PC-3 (cell line): ENCODE data around the gene SGMS1. TPM values are rescaled to one million over a fixed set of nuclear protein-coding genes. Genes with fewer than 3 reads are reported as not detected.

ENCODE experiments used
- ATAC-seq: fragments of 200-7000 bp; cut with Tn5 transposase; 2 replicates; pipeline ENCODE4 v1.9.1; 2020; ENCODE audit warnings: mild to moderate bottlenecking, moderate library complexity
- BruUV-seq: library from RNA; stranded (reverse); fragments of 400-500 nt; replicated peaks from 2 replicates; lab custom pipeline; 2021; lab: Mats Ljungman, UMichigan
- CTCF ChIA-PET: fragments of 300-600 bp; sonication (Branson Sonifier 250); formaldehyde crosslinking; loops from one replicate; lab custom pipeline; 2022; ENCODE audit warnings: antibody characterized with exemption; lab: Charles Lee
- POLR2A ChIA-PET: fragments of 300-600 bp; sonication (Branson Sonifier 250); formaldehyde crosslinking; loops from one replicate; lab custom pipeline; 2022; ENCODE audit warnings: antibody characterized with exemption; ENCODE audit not compliant: unreplicated experiment; lab: Charles Lee
- DNase-seq: peaks from one replicate; pipeline ENCODE4 v3.0.0-alpha.2; 2015
- H2AFZ ChIP-seq: fragments of 300-600 bp; sonication (generic); 2 replicates; pipeline ENCODE4 v1.6.0; 2016; ENCODE audit warnings: antibody characterized with exemption, low read length
- H3F3A ChIP-seq: fragments of 300-600 bp; sonication (generic); one replicate; pipeline ENCODE4 v1.6.0; 2017; ENCODE audit warnings: antibody characterized with exemption, low read length, control low read depth, mild to moderate bottlenecking; ENCODE audit not compliant: unreplicated experiment
- H3K27ac ChIP-seq: fragments of 300-600 bp; sonication (generic); 2 replicates; pipeline ENCODE4 v1.5.1; 2016; ENCODE audit warnings: mild to moderate bottlenecking, low read length
- H3K27me3 ChIP-seq: fragments of 300-600 bp; sonication (generic); 2 replicates; pipeline ENCODE4 v1.6.1; 2016; ENCODE audit warnings: low read length, mixed read lengths
- H3K36me3 ChIP-seq: fragments of 300-600 bp; sonication (generic); 2 replicates; pipeline ENCODE4 v1.6.1; 2016; ENCODE audit warnings: low read depth, mixed run types, low read length, mixed read lengths
- H3K4me1 ChIP-seq: fragments of 300-600 bp; sonication (generic); 2 replicates; pipeline ENCODE4 v1.5.1; 2016; ENCODE audit warnings: low read length; ENCODE audit not compliant: insufficient read depth
- H3K4me2 ChIP-seq: fragments of 300-600 bp; sonication (generic); 2 replicates; pipeline ENCODE4 v1.6.0; 2016; ENCODE audit warnings: low read length
- H3K4me3 ChIP-seq: fragments of 300-600 bp; sonication (generic); 2 replicates; pipeline ENCODE4 v1.5.1; 2016; ENCODE audit warnings: mild to moderate bottlenecking, low read length, mixed read lengths
- H3K79me2 ChIP-seq: fragments of 300-600 bp; sonication (generic); 2 replicates; pipeline ENCODE4 v1.6.1; 2017; ENCODE audit warnings: low read length, mixed read lengths
- H3K9ac ChIP-seq: fragments of 300-600 bp; sonication (generic); 2 replicates; pipeline ENCODE4 v1.6.0; 2016; ENCODE audit warnings: mild to moderate bottlenecking, low read length
- H3K9me2 ChIP-seq: fragments of 300-600 bp; sonication (generic); replicated peaks from 2 replicates; pipeline ENCODE4 v1.6.1; 2016; ENCODE audit warnings: mixed run types, low read length, mixed read lengths
- H3K9me3 ChIP-seq: fragments of 300-600 bp; sonication (generic); 2 replicates; pipeline ENCODE4 v1.6.1; 2016; ENCODE audit warnings: low read length, mixed read lengths
- H4K20me1 ChIP-seq: fragments of 300-600 bp; sonication (generic); 2 replicates; pipeline ENCODE4 v1.6.1; 2016; ENCODE audit warnings: low read length, mixed read lengths
- EZH2 ChIP-seq: fragments of 300-600 bp; sonication (generic); IDR thresholded peaks from one replicate; pipeline ENCODE4 v1.6.1; 2017; ENCODE audit warnings: antibody characterized with exemption, mild to moderate bottlenecking, low read length; ENCODE audit not compliant: unreplicated experiment
- EZH2phosphoT487 ChIP-seq: fragments of 300-600 bp; sonication (generic); IDR thresholded peaks from 2 replicates; pipeline ENCODE4 v1.6.1; 2018; ENCODE audit warnings: mild to moderate bottlenecking, antibody characterized with exemption, low read length, borderline replicate concordance
- intact Hi-C: fragments of 100-400 bp; cut with micrococcal nuclease; formaldehyde crosslinking; loops from 2 replicates; pipeline ENCODE4 v1.9.0; 2023
- total RNA-seq: library from RNA; depleted of rRNA; stranded (reverse); fragments of >200 nt; gene quantifications from 2 replicates; pipeline ENCODE4 v1.2.3, GENCODE V29; 2014
- TF ChIP-seq, protein P1 (sequence below): fragments of 300-600 bp; sonication (generic); conservative IDR thresholded peaks from 2 replicates; pipeline ENCODE4 v1.5.1; 2017; ENCODE audit warnings: antibody characterized with exemption, low read depth, mild to moderate bottlenecking, low read length

Gene SGMS1
- total RNA-seq, 1 experiment from 2014 or later: 61.4 TPM

DNA sequence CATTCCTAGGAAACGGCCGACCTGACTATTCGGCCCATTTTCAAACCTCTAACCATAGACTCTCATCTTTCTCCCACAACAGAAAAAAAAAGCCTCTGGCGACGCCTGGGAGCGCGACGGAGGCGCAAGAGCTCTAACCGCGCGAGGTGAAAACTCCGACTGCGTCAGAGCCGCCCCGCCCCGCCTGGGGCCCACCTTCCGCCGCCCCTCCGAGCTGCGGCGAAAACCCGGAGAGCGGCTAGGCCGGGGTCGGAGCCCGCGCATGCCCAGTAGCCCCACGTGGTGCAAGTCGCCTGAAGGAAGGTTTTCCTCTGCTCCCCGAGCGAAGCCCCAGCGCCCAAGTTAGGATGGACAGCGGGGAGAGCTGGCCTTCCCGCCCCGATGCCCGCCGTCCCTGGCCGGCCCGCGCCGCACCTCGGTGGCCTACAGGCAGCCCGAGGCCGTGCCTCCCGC, 683 bp upstream of the SGMS1 start:
- peak overlapping the region; percentile 85 for H3K9ac ChIP-seq
- DNase-seq (peak; percentile 100), ATAC-seq (peak; percentile 52)
- CTCF ChIA-PET: interaction anchor here (0.7 to 1.5 kb wide), 4 partner anchors 32 to 347 kb away, joined by 3 to 5 read pairs (median 4); no protein-coding TSS in a partner anchor
- H3K9me2 ChIP-seq: no peaks in the 10 kb centered on the region
- H2AFZ ChIP-seq: peak overlapping the region; percentile 89
- H3K4me3 ChIP-seq: peak overlapping the region; percentile 74
- no peaks in the 10 kb centered on the region for H3F3A ChIP-seq
- H3K4me1 ChIP-seq: peaks cover 23% of the 10 kb centered on the region
- intact Hi-C loops: loop anchor here (1.0 to 10.0 kb wide), 9 partner anchors 38 to 400 kb away; no protein-coding TSS in a partner anchor
- no peaks in the 10 kb centered on the region for H3K36me3 ChIP-seq
- H3K79me2 ChIP-seq: peaks cover 41% of the 10 kb centered on the region
- H3K27ac ChIP-seq: peak overlapping the region; percentile 89
- TF ChIP-seq, protein P1, sequence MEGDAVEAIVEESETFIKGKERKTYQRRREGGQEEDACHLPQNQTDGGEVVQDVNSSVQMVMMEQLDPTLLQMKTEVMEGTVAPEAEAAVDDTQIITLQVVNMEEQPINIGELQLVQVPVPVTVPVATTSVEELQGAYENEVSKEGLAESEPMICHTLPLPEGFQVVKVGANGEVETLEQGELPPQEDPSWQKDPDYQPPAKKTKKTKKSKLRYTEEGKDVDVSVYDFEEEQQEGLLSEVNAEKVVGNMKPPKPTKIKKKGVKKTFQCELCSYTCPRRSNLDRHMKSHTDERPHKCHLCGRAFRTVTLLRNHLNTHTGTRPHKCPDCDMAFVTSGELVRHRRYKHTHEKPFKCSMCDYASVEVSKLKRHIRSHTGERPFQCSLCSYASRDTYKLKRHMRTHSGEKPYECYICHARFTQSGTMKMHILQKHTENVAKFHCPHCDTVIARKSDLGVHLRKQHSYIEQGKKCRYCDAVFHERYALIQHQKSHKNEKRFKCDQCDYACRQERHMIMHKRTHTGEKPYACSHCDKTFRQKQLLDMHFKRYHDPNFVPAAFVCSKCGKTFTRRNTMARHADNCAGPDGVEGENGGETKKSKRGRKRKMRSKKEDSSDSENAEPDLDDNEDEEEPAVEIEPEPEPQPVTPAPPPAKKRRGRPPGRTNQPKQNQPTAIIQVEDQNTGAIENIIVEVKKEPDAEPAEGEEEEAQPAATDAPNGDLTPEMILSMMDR: no peak
- TF ChIP-seq EZH2phosphoT487 (no peak), EZH2 (no peak)
- H3K27me3 ChIP-seq: no peaks in the 10 kb centered on the region
- peak overlapping the region; percentile 87 for H3K4me2 ChIP-seq
- H4K20me1 ChIP-seq: peaks cover 7% of the 10 kb centered on the region; the same call in 1 of the 2 replicates
- no peaks in the 10 kb centered on the region for H3K9me3 ChIP-seq
- POLR2A ChIA-PET: interaction anchor here (0.6 to 1.3 kb wide), 10 partner anchors 12 to 577 kb away, joined by 3 to 13 read pairs (median 6); partner anchors contain the start of gene ASAH2B
- no TSS peak for BruUV-seq

GRCh38 chr10:50622706-50623662, 772 bp downstream of the SGMS1 start:
- H3K36me3 ChIP-seq: no peaks in the 10 kb centered on the region
- ATAC-seq (peak; percentile 7), DNase-seq (peak; percentile 73)
- H3K79me2 ChIP-seq: peaks cover 55% of the 10 kb centered on the region
- peak overlapping the region; percentile 87 for H3K4me2 ChIP-seq
- intact Hi-C loops: loop anchor here (1.0 to 10.0 kb wide), 6 partner anchors 18 to 398 kb away; no protein-coding TSS in a partner anchor
- no TSS peak for BruUV-seq
- POLR2A ChIA-PET: interaction anchor here (0.5 to 0.6 kb wide), 2 partner anchors 291 to 326 kb away, joined by 4 to 9 read pairs; no protein-coding TSS in a partner anchor
- no peaks in the 10 kb centered on the region for H3F3A ChIP-seq
- H3K4me3 ChIP-seq: peak overlapping the region; percentile 74
- H3K9ac ChIP-seq: peak overlapping the region; percentile 85
- H3K9me3 ChIP-seq: no peaks in the 10 kb centered on the region
- CTCF ChIA-PET: interaction anchor here (0.7 to 0.9 kb wide), 3 partner anchors 52 to 253 kb away, joined by 3 to 5 read pairs (median 3); no protein-coding TSS in a partner anchor
- H3K27me3 ChIP-seq: no peaks in the 10 kb centered on the region
- no peaks in the 10 kb centered on the region for H3K9me2 ChIP-seq
- H4K20me1 ChIP-seq: peaks cover 7% of the 10 kb centered on the region; the same call in 1 of the 2 replicates
- H2AFZ ChIP-seq: peak overlapping the region; percentile 89
- H3K27ac ChIP-seq: peak overlapping the region; percentile 89
- peaks cover 35% of the 10 kb centered on the region for H3K4me1 ChIP-seq
- TF ChIP-seq EZH2: no peak
- TF ChIP-seq EZH2phosphoT487: no peak
- TF ChIP-seq, protein P1: no peak; the same call in 1 of the 2 replicates
